ENCODE measurements around the gene NUDCD3.

The NUDCD3 gene

DNA sequence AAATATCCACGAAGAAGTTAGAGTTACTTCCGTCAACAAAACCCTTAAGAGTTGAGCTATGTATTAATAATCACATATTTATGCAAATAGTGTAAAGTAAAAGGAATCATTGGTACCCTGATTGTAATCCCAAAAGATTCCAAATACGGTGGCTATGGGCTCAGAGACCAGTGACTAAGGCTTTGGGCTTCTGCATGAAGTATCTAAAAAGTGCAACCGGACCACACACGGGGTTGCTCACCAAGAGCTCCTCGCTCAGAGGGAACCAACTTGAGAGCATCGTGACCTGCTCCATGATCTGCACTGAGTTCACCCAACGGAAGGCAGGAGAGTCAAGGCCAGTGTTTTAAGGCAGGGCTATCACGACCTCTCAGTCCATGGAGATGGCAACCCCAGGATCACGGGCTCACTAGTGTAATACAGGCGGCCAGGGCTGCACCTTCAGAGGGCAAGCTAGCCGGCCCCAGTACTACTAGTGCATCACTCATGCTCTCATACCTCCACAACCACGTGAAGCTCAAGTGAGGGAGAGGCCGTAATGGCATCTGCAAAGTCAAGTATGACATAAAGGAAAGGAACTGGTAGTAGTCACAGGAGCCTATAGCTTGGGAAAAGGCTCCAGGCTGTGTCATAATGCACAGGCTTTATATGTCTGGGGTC is 87.9 kb downstream of the NUDCD3 start:
- DNase-seq (ENCODE audit: low read depth in 1 of 2, low spot score in 1 of 2), result no peak

DNA sequence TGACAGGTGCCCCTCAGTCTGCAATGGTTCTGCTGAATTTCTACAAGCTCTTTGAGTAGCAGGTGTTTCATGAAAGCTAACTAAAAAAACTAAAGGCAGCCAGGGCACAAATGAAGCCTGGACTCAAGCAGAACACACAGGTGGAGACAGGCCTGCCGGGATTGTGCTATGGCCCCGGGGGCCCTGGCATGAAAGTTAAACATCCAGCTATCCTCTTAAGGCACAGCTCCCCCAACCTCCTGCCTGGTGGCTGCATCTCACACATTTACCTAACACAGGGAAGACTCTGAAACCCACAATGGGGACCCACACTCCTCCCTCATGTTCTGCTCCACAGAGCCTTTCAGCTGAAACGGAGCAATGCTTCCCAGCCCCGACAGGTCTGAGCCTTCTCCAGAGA is 88.8 kb downstream of the NUDCD3 start:
- DNase-seq (ENCODE audit: low read depth in 1 of 2, low spot score in 1 of 2), result no peak

GRCh38 chr7:44400033-44400511 is 90.4 kb downstream of the NUDCD3 start:
- no peak for DNase-seq (ENCODE audit: low read depth in 1 of 2, low spot score in 1 of 2)

- DNase-seq (ENCODE audit: low read depth in 1 of 2, low spot score in 1 of 2), result no peak
These were observed 91.4 kb downstream of the NUDCD3 start for GRCh38 chr7:44398953-44399574.

- DNase-seq (ENCODE audit: low read depth in 1 of 2, low spot score in 1 of 2), result no peak
These were observed 91.9 kb downstream of the NUDCD3 start for GRCh38 chr7:44398511-44398911.

DNA sequence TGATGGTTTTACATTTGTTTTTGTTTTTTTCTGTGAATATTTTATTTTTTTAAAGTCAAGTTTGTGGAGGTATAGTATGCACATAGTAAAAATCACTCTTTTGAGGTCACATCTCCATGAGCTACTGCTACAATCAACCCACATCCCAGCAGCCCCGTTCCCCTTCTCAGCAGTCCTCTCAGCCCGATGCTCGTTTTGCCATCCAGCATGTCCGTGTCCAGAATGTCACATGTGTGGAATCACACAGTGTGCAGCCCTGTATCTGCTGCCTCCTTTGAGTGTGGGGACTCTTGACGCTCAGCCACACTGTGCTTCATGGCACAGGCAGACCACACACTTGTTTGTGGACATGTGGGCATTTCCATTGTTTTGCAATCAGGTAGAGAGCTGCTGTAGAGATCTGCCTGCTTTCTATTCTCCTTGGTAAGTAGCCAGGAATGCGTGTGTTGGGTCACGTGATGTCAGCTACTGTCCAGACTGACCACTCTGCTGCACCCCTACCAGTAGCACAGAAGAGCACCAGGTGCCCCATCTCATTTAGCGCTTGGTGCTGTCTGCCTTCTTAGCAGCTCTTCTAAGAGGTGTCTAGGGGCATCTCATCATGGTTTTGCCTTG is 93.4 kb downstream of the NUDCD3 start:
- no peak for DNase-seq (ENCODE audit: low read depth in 1 of 2, low spot score in 1 of 2)

DNA sequence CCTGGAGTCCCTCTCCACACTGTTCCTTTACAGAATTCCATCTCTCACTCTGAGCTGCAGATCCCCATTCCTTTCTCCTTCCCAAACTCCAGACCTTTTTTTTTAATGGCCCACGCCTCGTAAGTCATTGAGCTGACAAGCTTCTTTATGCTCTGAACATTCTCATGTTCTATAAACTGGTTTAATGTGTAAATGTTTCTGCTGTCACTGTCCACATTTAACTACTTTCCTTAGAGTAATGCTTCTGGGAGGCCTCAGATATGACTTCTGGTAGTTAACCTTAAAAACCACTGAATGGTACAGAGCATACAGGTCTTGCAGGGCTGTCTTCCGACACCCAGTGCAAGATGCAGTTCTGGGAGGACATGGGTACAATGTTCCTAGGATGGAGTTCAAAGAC is 94.0 kb downstream of the NUDCD3 start:
- DNase-seq (ENCODE audit: low read depth in 1 of 2, low spot score in 1 of 2), result no peak

DNA sequence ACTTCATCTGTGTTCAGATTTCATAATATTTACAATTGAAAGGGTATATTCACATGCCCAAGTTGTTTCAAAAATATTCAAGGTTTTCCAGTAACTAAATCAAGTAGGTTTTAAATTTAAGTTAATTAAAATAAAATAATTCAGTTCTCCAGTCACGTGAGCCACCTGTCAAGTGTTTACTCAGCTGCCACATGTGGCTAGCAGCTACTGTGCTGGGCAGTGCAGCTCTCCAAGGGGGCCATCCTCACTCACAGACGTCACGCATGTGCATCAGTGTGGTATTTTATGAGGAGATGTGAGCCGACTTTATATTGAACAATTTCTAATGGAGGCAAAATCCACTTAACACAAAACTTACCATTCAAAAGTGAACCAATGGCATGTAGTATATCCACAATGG is 95.4 kb downstream of the NUDCD3 start:
- no peak for DNase-seq (ENCODE audit: low read depth in 1 of 2, low spot score in 1 of 2)

GRCh38 chr7:44394636-44395035 is 95.8 kb downstream of the NUDCD3 start:
- DNase-seq (ENCODE audit: low read depth in 1 of 2, low spot score in 1 of 2), result no peak

GRCh38 chr7:44394112-44394447 is 96.4 kb downstream of the NUDCD3 start:
- no peak for DNase-seq (ENCODE audit: low read depth in 1 of 2, low spot score in 1 of 2)

DNA sequence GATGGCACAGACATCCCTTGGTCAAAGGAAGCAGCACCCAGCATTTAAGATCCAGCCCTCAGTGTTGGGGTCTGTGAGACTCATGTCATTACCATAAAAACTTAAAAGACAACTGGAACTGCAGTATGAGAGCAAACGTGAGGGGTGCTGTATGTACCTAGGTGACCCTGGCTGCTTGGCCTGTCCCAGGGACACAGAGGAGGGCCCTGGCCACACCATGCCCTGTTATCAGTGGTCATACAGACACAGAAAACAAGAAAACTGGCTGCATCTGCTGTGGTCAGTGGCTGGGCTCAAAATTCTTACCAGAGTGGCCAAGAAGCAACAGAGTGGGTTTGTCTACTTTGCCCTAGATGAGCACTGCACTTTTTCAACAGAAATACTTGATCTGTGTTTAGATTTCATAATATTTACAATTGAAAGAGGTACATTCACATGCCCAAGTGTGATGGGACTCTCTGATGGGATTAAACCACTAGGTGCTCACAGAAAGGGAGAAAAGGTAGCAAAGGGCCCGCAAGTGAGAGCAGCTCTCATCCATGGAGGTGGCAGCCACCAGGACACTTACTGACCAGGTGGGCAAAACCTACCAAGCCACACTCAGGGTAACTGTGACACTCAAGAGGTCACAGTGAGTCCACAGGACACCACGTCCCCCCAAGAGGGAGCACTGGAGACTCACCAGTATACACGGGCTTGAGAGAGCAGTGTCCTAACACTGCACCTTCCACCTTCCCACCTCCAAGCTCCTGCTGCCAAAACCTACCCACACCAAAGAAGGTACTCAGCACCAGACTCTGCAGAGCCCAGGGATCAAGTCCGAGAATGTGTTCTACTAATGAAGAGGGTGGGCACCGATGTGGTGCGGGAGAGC is 97.0 kb downstream of the NUDCD3 start:
- no peak for DNase-seq (ENCODE audit: low read depth in 1 of 2, low spot score in 1 of 2)

DNA sequence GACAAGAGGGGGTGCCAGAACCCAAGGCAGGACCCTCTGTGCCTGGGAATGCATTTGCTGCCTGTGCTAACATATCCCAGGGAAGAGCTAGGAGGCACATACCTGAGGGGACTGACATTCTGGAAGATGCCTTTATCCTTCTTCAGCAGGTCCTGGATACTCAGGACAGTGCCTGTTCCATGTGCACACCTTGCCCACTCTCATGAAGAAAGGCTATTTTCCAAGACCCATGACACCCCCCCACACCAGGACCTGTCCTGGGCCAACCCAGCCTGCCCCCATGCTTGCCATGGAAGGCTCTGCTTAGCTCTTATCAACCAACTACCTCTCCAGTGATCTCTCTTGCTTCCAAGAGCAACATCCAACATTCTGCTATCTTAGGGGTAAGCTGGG is 97.8 kb downstream of the NUDCD3 start:
- DNase-seq (ENCODE audit: low read depth in 1 of 2, low spot score in 1 of 2), result no peak

GRCh38 chr7:44391746-44392617 is 98.5 kb downstream of the NUDCD3 start:
- no peak for DNase-seq (ENCODE audit: low read depth in 1 of 2, low spot score in 1 of 2)

DNA sequence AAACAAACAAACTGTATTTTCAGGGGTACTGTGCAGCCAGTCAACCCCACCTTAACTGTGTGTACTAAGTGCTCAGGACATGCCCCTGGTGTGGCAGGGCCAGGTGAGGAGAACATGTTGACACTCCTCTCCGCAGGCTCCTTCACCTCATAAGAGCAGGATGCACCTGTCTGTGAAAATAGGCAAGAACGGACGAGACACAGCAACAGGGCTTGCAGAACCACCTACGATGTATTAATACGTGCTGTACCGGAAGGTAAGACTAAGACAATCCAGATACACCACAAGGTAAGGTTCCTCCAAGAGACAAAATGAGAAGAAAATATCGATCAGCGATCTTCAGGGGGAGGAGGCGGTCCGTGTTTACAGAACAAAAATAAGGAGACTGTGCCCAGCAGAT is 99.3 kb downstream of the NUDCD3 start:
- DNase-seq (ENCODE audit: low read depth in 1 of 2, low spot score in 1 of 2), result no peak

DNA sequence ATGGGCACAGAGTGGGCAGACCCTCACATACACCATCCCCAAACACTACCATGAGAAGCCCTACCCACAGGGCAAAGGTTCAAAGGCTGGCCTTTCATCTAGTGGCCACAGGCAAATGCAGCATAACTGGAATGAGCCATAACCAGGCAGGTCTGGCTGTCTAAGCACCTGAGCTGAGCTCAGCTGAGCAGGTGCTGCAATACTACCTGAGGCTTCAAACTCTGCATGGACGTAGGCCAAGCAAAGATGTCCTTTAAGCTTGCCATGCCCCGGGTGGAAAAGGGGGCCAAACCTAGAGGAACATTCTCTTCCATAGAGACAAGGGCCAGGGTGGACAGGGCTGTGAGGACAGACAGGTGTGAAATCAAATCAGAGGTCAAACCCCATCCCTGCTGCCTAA is 99.8 kb downstream of the NUDCD3 start:
- no peak for DNase-seq (ENCODE audit: low read depth in 1 of 2, low spot score in 1 of 2)

DNA sequence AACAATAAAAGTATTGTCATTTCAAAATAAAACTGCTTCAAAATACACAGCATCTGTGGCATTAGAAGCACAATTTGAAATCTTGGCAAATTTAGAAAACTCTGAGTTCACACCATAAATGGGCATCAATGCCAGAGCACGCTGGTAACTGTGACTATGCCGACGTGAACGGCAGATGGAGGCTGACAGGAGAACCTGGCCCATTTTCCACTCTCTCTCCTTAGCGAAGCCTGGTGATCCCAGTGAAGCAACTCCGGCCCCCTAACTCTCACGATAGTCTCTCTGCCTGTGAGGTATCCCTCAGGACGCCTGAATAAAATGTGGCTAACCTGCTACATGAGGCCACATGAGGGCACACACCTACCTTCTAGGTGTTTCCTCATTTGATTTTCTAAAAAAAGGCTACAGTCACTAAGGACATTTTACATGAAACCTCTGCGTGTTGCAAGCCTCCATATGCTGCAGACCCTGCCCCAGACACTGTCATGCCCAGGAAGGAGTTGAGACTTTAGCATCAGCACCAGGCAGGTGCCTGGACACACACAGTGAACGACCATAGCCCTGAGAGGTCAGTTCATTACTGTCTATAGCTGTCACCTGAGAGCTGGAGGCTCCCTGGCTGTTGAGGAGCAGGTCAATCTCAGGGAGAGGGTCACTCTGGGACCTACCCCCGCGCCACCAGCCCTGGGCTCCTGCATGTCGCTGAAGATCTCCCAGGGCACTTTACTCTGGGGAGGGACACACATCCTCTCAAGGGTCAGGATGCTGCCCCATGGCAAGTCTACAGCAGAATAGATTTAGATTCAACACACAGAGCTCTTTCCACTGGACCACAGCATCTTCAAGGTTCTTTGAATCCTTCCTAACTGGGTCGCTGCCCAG is 102.1 kb downstream of the NUDCD3 start:
- no peak for DNase-seq (ENCODE audit: low read depth in 1 of 2, low spot score in 1 of 2)

DNA sequence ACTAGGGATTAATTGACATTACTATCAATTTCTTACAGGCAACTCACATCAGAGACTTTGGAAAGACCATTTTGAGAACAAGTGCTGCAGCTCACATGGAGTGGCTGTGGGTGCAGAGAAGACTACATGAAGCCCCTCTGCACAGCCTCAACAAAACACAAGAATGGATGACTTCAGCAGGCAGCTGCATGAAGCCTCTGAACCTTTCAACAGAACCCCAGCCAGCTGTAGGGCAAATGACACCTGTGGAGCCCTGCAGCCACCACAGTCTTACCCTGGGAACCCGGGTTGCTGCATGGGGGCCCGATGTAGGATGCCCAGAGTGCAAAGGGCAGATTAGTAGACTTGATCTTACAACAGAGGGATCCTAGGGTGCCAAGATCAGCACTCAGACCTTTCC is 103.1 kb downstream of the NUDCD3 start:
- no peak for DNase-seq (ENCODE audit: low read depth in 1 of 2, low spot score in 1 of 2)

DNA sequence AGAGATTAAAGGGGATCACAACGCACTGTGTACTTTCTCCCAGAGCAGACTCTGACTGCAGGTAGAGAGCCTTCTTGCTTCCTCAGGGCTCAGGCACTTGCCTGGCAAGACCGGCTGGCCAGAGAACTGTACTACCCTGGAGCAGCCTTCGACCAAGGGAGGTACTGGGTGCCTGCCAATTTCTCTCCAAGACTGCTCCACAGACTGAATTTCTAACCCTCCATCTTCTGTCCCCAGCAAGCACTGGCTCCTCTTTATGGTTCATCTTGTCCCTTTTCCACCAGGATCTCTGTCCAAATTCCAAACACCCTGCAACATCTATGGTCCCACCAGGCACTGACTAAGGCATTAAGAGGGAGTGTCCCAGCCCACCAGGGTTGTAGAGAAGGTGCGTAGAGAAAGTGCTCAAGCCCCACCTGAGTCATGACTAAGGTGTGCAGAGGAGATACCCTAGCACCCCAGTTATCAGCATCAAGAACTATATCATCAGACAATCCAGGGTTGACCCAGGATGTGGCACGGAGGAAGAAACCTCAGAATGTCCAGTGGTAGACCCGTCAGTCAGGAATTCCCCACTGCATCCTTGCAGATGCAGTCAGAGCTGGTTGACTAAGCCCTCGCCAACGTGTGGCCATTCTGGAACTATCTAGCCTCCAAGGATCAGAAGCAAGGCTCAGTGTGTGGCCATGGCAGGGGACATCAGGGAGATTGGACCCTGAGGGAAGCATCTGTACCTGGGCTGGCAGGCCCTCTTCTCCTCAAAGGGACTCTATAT is 104.1 kb downstream of the NUDCD3 start:
- DNase-seq (ENCODE audit: low read depth in 1 of 2, low spot score in 1 of 2), result no peak

Data from activated CD4-positive, alpha-beta T cell treated with anti-CD3 and anti-CD28 coated beads, Interleukin-2, amount 50 U/mL, for 24 hours (primary cell).